Thyroid gland (tissue), 4 donors: ENCODE results near the gene AXL.

Experiments
- CTCF ChIP-seq, 6 experiments: fragments of 200-600 bp in 3 of 6; fragments of 450-650 bp in 3 of 6; sonication (generic) in 3 of 6; IDR thresholded peaks; one replicate each; pipeline ENCODE4 v1.5.1; 2016 to 2019; ENCODE audit warnings: antibody characterized with exemption in 6 of 6, mild to moderate bottlenecking in 2 of 6, inconsistent platforms in 1 of 6, moderate library complexity in 1 of 6
- POLR2A ChIP-seq, 2 donors: fragments of 450-650 bp; IDR thresholded peaks; one replicate each; pipeline ENCODE4 v1.6.1; 2017; ENCODE audit warnings: antibody characterized with exemption in 2 of 2, mild to moderate bottlenecking in 2 of 2, moderate library complexity in 1 of 2

- TF ChIP-seq CTCF (IDR thresholded peaks at IDR 0.05) (no peak), POLR2A (IDR thresholded peaks at IDR 0.05) (no peak)
These were observed 46.5 kb upstream of the AXL start for GRCh38 chr19:41172297-41173164.
